ENCODE data around the gene KLHL29.

DNA sequence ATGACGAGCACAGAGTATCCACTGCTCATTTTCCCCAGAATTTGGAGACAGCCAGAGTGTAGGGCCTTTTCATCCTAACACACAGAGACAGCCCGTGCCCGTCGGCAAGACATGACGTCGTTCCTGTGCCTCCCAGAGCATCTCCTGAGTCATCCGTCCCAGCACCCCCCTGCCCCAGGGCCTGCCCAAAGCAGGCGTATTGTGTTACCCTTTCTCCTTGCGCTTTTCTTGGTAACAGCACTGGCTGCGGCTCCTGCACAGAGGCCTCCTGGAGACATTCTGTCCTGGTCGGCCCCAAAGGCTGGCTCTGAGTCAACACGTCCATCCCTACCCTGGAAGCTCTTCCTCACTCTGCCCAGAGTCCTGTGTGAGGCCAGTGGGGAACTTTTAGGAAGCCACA lies 217.1 kb downstream of the KLHL29 start:
- TF ChIP-seq PBX3 (IDR thresholded peaks at IDR 0.05; ENCODE audit: insufficient replicate concordance, low read depth, low read length) (no peak), MAX (IDR thresholded peaks at IDR 0.05; ENCODE audit: low read depth, low read length) (no peak), HDAC6 (IDR thresholded peaks at IDR 0.05; ENCODE audit: unreplicated experiment) (no peak), PAX8 (IDR thresholded peaks at IDR 0.05) (no peak), ZBTB33 (IDR thresholded peaks at IDR 0.05) (no peak), BRCA1 (IDR thresholded peaks at IDR 0.05; ENCODE audit: low read depth, low read length) (no peak), BMI1 (IDR thresholded peaks at IDR 0.05; ENCODE audit: borderline replicate concordance) (no peak)
- TF ChIP-seq, protein P1, sequence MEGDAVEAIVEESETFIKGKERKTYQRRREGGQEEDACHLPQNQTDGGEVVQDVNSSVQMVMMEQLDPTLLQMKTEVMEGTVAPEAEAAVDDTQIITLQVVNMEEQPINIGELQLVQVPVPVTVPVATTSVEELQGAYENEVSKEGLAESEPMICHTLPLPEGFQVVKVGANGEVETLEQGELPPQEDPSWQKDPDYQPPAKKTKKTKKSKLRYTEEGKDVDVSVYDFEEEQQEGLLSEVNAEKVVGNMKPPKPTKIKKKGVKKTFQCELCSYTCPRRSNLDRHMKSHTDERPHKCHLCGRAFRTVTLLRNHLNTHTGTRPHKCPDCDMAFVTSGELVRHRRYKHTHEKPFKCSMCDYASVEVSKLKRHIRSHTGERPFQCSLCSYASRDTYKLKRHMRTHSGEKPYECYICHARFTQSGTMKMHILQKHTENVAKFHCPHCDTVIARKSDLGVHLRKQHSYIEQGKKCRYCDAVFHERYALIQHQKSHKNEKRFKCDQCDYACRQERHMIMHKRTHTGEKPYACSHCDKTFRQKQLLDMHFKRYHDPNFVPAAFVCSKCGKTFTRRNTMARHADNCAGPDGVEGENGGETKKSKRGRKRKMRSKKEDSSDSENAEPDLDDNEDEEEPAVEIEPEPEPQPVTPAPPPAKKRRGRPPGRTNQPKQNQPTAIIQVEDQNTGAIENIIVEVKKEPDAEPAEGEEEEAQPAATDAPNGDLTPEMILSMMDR (IDR thresholded peaks at IDR 0.05 in 2 of 3, conservative IDR thresholded peaks at IDR 0.05 in 1 of 3; ENCODE audit: control insufficient read depth in 2 of 3, extremely low read depth in 1 of 3, insufficient read depth in 1 of 3, low read depth in 3 of 3, low read length in 3 of 3) = no peak
- TF ChIP-seq, protein P2, sequence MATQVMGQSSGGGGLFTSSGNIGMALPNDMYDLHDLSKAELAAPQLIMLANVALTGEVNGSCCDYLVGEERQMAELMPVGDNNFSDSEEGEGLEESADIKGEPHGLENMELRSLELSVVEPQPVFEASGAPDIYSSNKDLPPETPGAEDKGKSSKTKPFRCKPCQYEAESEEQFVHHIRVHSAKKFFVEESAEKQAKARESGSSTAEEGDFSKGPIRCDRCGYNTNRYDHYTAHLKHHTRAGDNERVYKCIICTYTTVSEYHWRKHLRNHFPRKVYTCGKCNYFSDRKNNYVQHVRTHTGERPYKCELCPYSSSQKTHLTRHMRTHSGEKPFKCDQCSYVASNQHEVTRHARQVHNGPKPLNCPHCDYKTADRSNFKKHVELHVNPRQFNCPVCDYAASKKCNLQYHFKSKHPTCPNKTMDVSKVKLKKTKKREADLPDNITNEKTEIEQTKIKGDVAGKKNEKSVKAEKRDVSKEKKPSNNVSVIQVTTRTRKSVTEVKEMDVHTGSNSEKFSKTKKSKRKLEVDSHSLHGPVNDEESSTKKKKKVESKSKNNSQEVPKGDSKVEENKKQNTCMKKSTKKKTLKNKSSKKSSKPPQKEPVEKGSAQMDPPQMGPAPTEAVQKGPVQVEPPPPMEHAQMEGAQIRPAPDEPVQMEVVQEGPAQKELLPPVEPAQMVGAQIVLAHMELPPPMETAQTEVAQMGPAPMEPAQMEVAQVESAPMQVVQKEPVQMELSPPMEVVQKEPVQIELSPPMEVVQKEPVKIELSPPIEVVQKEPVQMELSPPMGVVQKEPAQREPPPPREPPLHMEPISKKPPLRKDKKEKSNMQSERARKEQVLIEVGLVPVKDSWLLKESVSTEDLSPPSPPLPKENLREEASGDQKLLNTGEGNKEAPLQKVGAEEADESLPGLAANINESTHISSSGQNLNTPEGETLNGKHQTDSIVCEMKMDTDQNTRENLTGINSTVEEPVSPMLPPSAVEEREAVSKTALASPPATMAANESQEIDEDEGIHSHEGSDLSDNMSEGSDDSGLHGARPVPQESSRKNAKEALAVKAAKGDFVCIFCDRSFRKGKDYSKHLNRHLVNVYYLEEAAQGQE (IDR thresholded peaks at IDR 0.05; ENCODE audit: low read depth, low read length) = no peak
